HepG2 (cell line): Measurements from ENCODE around the gene FOXA3. TPM values are rescaled to one million over a fixed set of nuclear protein-coding genes. Genes with fewer than 3 reads are reported as not detected.
A peak's percentile ranks its signal among the peaks of the same experiment; 100 is the strongest.

Source experiments
- ATAC-seq: fragments of 200-7000 bp; cut with Tn5 transposase; 3 replicates; pipeline ENCODE4 v1.9.1; 2020; ENCODE audit warnings: mild to moderate bottlenecking, moderate library complexity
- BruUV-seq: library from RNA; stranded (reverse); fragments of 400-500 nt; replicated peaks from 2 replicates; lab custom pipeline; 2021; lab: Mats Ljungman, UMichigan
- CTCF ChIA-PET: fragments of 300-600 bp; formaldehyde crosslinking; extraction: SDS; loops from one replicate; lab custom pipeline; 2021; ENCODE audit warnings: low total read pairs, inconsistent platforms, low intra/inter-chr PET ratio; lab: Yijun Ruan, JAX
- POLR2A ChIA-PET: fragments of 350-600 bp; sonication (Branson Sonifier 250); formaldehyde crosslinking; loops from one replicate; lab custom pipeline; 2020; ENCODE audit warnings: antibody characterized with exemption, inconsistent platforms; lab: Yijun Ruan, JAX
- DNase-seq: peaks from one replicate; pipeline ENCODE4 v3.0.0-alpha.2; 2015; ENCODE audit warnings: low spot score
- FAIRE-seq: peaks from 3 replicates; lab custom pipeline; 2011; peaks lifted over from hg19 to GRCh38; lab: Jason Lieb, UNC
- H2AFZ ChIP-seq: one replicate; pipeline ENCODE4 v1.6.1; 2011; ENCODE audit warnings: low read length, inconsistent platforms
- H3K27ac ChIP-seq: fragments of 300-600 bp; 3 replicates; pipeline ENCODE4 v1.8.0; 2011; ENCODE audit warnings: mixed run types, mild to moderate bottlenecking, mixed read lengths, low read length, inconsistent platforms; ENCODE audit not compliant: insufficient read depth; ENCODE audit errors: extremely low read length
- H3K27me3 ChIP-seq, 2 experiments: fragments of 200-600 bp in 1 of 2; 2 replicates in 1 of 2; 3 replicates in 1 of 2; pipeline versions ENCODE4 v1.6.0 to v1.8.0; 2011; ENCODE audit warnings: low read length in 2 of 2, mild to moderate bottlenecking in 2 of 2, moderate library complexity in 2 of 2, inconsistent platforms in 1 of 2; ENCODE audit not compliant: insufficient read depth in 2 of 2, control insufficient read depth in 1 of 2
- H3K36me3 ChIP-seq, 2 experiments: fragments of 200-600 bp in 1 of 2; replicated peaks in 1 of 2; 2 replicates in 1 of 2; 3 replicates in 1 of 2; pipeline versions ENCODE4 v1.5.1 to v1.8.0; 2011; ENCODE audit warnings: low read length in 2 of 2, inconsistent platforms in 1 of 2; ENCODE audit not compliant: insufficient read depth in 2 of 2, control insufficient read depth in 1 of 2
- H3K4me1 ChIP-seq: 2 replicates; pipeline ENCODE4 v1.5.1; 2012; ENCODE audit warnings: low read length, inconsistent platforms; ENCODE audit not compliant: insufficient read depth
- H3K4me2 ChIP-seq: 2 replicates; pipeline ENCODE4 v1.6.0; 2011; ENCODE audit warnings: low read depth, low read length, inconsistent platforms
- H3K4me3 ChIP-seq, 3 experiments: fragments of 200-600 bp in 1 of 3; sonication (generic), shearing (Covaris generic) in 1 of 3; replicated peaks in 1 of 3; 2 replicates each; pipeline ENCODE4 v1.5.1; 2011 to 2016; ENCODE audit warnings: low read length in 3 of 3, inconsistent platforms in 2 of 3, low read depth in 2 of 3, mild to moderate bottlenecking in 2 of 3, control low read depth in 1 of 3, mixed read lengths in 1 of 3; ENCODE audit not compliant: insufficient read depth in 1 of 3
- H3K79me2 ChIP-seq: one replicate; pipeline ENCODE4 v1.6.1; 2011; ENCODE audit warnings: low read length, inconsistent platforms; ENCODE audit not compliant: insufficient read depth
- H3K9ac ChIP-seq: 2 replicates; pipeline ENCODE4 v1.6.0; 2011; ENCODE audit warnings: mild to moderate bottlenecking, low read depth, low read length, inconsistent platforms; ENCODE audit not compliant: insufficient read depth
- H3K9me3 ChIP-seq: 2 replicates; pipeline ENCODE4 v1.5.1; 2012; ENCODE audit warnings: mild to moderate bottlenecking, low read length
- H4K20me1 ChIP-seq: 2 replicates; pipeline ENCODE4 v1.6.0; 2011; ENCODE audit warnings: inconsistent platforms, mild to moderate bottlenecking, low read length, moderate library complexity; ENCODE audit not compliant: insufficient read depth
- ARNT2 ChIP-seq: sonication (generic); formaldehyde crosslinking; IDR thresholded peaks from 2 replicates; pipeline ENCODE4 v1.8.0; 2022; ENCODE audit warnings: mild to moderate bottlenecking, low read depth, missing genetic modification reagents, moderate library complexity
- SOX13 ChIP-seq, 3 experiments: fragments of 450-650 bp in 1 of 3; sonication (generic) in 1 of 3; formaldehyde crosslinking in 1 of 3; IDR thresholded peaks in 2 of 3; conservative IDR thresholded peaks in 1 of 3; 2 replicates each; pipeline versions ENCODE4 v1.5.0 to v1.6.1; 2016 to 2020; ENCODE audit warnings: antibody characterized with exemption in 1 of 3, mild to moderate bottlenecking in 1 of 3, missing compliant biosample characterization in 1 of 3, missing genetic modification reagents in 1 of 3, moderate library complexity in 1 of 3
- SOX5 ChIP-seq: IDR thresholded peaks from 2 replicates; pipeline ENCODE4 v1.6.1; 2016; ENCODE audit warnings: borderline replicate concordance
- SOX6 ChIP-seq, 2 experiments: fragments of 450-650 bp in 1 of 2; sonication (generic) in 1 of 2; formaldehyde crosslinking in 1 of 2; IDR thresholded peaks; 2 replicates each; pipeline versions ENCODE4 v1.4.0 to v1.6.1; 2017 to 2020; ENCODE audit warnings: antibody characterized with exemption in 1 of 2, mild to moderate bottlenecking in 1 of 2, missing genetic modification reagents in 1 of 2
- ZNF512 ChIP-seq: sonication (generic); formaldehyde crosslinking; IDR thresholded peaks from 2 replicates; pipeline ENCODE4 v1.4.0; 2020; ENCODE audit warnings: mild to moderate bottlenecking, missing genetic modification reagents
- WGBS: methylation state at CpG from one replicate; pipeline ENCODE4 v1.1.6; 2017; ENCODE audit warnings: low lambda C conversion rate; 5-methylcytosine and 5-hydroxymethylcytosine counted together
- in situ Hi-C: cut with HindIII; loops from 2 replicates; pipeline ENCODE4 v1.10.0; 2017; ENCODE audit warnings: low pct_unique_long_range_greater_than_20kb; ENCODE audit not compliant: extremely low pct_ligation_motif_present
- intact Hi-C: fragments of 100-400 bp; cut with micrococcal nuclease; formaldehyde crosslinking; loops from one replicate; pipeline ENCODE4 v1.10.0; 2022; ENCODE audit not compliant: unreplicated experiment
- polyA plus RNA-seq, 8 experiments: library from polyadenylated mRNA; depleted of rRNA in 3 of 8; stranded (reverse) in 7 of 8; unstranded in 1 of 8; fragments of >200 nt; fragmentation: Illumina TruSeq in 4 of 8; extraction: Trizol in 4 of 8; gene quantifications; 2 replicates each; pipeline versions ENCODE4 v1.2.1 to v1.2.3, GENCODE V29; 2011 to 2016; ENCODE audit warnings: low read depth in 4 of 8, missing spikeins in 1 of 8, mixed read lengths in 1 of 8; ENCODE audit not compliant: insufficient read depth in 1 of 8
- total RNA-seq, 5 experiments: library from RNA; depleted of rRNA; stranded (reverse); fragments of >200 nt; fragmentation: Illumina TruSeq; extraction: Trizol; gene quantifications; 2 replicates each; pipeline ENCODE4 v1.2.3, GENCODE V29; 2016; ENCODE audit warnings: low read depth in 1 of 5

FOXA3 gene
- total and polyA plus RNA-seq, 2 of the 13 experiments (the other 11 are each of a cell fraction or from before 2014, with no cell fraction given): 29.8 to 47.6 TPM

- Histone ChIP-seq H2AFZ (no peak overlapping the region), H3K36me3 (no peaks in the 10 kb centered on the region), H3K4me1 (peaks cover 21% of the 10 kb centered on the region), H3K4me2 (peak overlapping the region; percentile 72; the same call in 1 of the 2 replicates), H3K27me3 (peaks cover 0 to 11% of the 10 kb centered on the region in 2 experiments; a peak in 2 of 5 replicates), H3K79me2 (no peaks in the 10 kb centered on the region), H3K27ac (no peak overlapping the region), H3K9ac (no peak overlapping the region), H3K4me3 (peak overlapping the region in 1 of 3 experiments; percentile 37; a peak in 1 of 6 replicates)
- DNase-seq (no peak), FAIRE-seq (no peak)
- POLR2A ChIA-PET: interaction anchor here (0.8 kb wide), 1 partner anchor 75 kb away, joined by 3 read pairs; the partner anchor contains the start of gene CCDC61
- intact Hi-C loops: loop anchor here (10.0 kb wide), 1 partner anchor 75 kb away; the partner anchor contains the start of gene CCDC61
- TF ChIP-seq SOX5 (CRISPR knock-in tag): peak; percentile 46; the same call in 1 of the 2 replicates
- TF ChIP-seq ZNF512 (CRISPR knock-in tag): no peak
- no peak for TF ChIP-seq SOX13 (IDR thresholded peaks at IDR 0.05)
- TF ChIP-seq SOX13 (CRISPR knock-in tag; conservative IDR thresholded peaks at IDR 0.05 in 1 of 2, IDR thresholded peaks at IDR 0.05 in 1 of 2): peak in 1 of 2 experiments; percentile 73; a peak in 2 of 4 replicates
- TF ChIP-seq ARNT2 (CRISPR knock-in tag): no peak
- no peak for TF ChIP-seq SOX6 (IDR thresholded peaks at IDR 0.05)
- TF ChIP-seq SOX6 (CRISPR knock-in tag; IDR thresholded peaks at IDR 0.05): peak; percentile 35; the same call in 1 of the 2 replicates
- TF ChIP-seq, all 625 proteins: peak for 3
- H4K20me1 ChIP-seq: no peaks in the 10 kb centered on the region
- in situ Hi-C loops: loop anchor here (10.0 kb wide), 1 partner anchor 85 kb away; no protein-coding TSS in a partner anchor
- no peaks in the 10 kb centered on the region for H3K9me3 ChIP-seq
- 11% methylated on average over 6 of the region's 7 CpGs for WGBS
- BruUV-seq: no TSS peak
- ATAC-seq: peak; percentile 58
- CTCF ChIA-PET: no interaction called here
Measured at GRCh38 chr19:45919678-45920077, 55.6 kb downstream of the FOXA3 start.
